HG03039 (cell line): ENCODE measurements around the gene BRD3OS.

Experiments used
- ATAC-seq: cut with Tn5 transposase; IDR thresholded peaks from one replicate; pipeline ENCODE4 v1.9.1; 2021; ENCODE audit warnings: mild to moderate bottlenecking, moderate library complexity; ENCODE audit not compliant: unreplicated experiment

Gene BRD3OS

GRCh38 chr9:134032456-134033222, 7.4 kb downstream of the BRD3OS start:
- no peak for ATAC-seq

DNA sequence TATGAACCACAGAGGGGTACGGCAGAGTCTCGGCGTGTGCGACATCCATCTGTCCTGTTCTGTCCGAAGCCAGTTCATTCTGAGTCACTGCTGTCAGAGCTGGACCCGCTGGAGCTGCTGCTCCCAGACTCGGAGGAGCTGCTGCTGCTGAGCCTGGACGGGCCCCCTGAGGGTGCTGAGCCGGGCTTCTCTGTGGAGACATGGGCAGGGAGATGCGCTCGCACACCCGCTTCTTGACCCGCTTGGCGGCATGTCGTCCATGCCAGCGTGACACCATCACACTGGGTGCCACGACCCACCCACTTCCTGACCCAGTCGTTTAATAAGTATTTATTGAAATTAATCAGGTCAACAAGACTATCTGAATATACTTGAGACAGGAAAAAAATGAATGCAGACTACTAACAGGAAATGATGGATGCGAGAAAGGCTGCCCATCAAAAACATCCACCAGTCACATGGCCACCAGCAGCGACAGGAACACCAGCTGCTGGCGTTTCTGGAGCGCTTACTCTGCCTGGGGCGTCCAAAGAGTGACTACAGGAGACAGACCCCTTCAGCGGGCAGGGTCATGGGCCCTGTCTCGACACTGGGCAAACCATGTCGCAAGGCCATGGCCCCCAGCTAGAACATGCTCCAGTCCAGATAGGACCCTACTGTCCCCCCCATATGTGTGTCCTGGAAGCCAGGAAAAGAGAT, 8.4 kb downstream of the BRD3OS start:
- no peak for ATAC-seq

DNA sequence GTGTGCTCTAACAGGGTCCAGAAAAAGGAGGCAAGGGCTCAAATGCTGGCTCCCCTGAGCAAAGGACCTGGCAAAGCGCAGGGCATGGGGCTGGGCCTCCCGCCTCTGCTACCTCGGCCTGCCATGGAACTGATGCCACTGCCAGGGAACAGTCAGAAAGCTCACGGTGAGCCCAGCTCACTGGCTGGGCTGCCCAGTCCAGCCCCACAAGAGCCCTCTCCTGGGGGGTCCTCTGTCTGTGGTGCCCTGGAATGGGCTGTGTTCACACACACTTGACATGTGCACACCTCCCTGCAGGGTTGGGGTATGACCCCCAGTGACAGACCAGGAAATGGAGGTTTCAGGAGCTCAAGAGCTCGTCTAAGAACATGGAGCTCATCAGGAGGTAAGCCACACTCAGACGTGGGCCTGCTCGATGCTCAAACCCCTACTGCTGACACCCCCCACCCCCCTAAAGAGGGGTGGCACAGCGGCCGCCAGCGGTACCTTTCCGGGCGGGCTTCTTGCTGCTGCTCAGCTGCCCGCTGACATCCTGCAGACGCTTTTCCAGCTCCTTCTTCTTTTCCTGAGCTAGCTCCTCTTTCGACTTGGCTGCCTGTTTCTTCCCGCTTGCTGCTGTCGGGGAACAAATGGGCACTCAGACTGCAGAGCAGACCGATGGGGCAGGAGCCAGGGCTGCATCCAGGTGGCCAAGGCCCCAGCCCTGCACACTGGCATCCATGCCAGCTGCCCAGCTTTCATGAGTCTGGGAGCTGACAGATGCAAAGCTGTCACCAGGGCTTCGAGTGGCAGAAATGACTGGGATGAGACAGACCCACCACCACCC, 9.1 kb downstream of the BRD3OS start:
- ATAC-seq: no peak

DNA sequence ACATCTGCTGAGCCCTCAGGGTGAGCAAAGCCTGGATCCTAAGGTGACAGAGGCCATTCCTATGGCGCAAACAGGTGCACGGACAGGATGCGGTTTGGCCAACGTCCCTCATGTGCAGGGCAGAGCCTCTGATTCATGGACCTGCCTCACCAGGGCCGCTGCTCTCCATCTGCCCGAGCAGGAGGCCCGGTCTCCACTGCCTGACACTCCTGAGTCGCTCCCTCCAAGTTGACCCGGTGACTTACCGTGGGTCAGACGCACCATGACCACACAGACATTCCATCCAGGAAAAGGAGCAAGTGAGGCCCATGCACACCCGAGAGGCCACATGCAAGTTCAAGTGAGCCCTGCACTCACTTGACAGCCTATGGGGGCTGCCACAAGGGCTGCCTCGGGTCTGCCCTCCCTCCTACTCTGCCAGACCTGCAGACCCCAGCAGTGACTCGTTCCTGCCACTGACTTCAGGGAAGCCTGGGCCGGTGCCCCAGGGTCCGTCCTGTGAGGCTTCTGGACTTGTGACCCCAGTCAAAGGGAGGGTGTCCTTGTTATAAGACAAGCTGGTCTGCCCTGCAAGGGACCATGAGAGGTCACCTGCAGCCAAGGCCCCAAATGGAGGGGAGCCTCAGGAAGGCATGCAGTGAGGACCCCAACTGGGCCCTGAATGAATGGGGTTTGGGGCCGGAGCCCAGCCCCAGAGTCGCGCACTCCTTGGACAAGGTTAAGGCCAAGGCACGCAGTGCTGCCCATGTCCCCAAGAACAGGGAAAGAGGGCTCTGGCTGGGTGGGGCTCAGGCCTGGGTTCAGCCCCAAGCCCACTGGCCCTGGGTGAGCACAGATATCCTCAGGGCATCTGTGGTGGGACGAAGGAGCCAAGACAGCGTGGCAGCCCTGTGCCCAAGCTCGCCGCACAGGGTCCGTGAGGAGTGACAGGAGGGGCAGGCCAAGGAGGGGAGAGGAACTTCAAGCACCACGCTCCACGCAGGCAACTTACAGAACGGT, 10.1 kb downstream of the BRD3OS start:
- ATAC-seq: no peak

DNA sequence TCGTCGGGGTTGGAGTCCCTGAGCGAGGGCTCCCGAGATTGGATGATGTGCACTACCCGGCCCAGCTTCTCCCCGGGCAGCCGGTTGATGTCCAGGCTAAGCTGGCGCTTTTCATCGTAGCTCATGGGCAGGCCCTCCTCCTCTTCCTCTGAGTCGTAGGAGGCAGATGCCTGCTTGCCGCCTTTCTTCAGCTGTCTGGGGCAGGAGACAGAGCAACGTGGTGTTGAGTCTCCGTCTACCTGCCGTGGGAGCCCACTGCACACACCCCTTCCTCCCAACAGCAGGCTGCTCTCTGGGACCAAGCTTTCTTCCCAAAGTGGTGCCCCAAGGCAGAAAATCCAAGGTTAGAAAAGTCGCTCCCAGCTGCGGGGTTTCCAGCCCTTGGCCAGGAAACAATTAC, 10.8 kb downstream of the BRD3OS start:
- ATAC-seq: no peak

DNA sequence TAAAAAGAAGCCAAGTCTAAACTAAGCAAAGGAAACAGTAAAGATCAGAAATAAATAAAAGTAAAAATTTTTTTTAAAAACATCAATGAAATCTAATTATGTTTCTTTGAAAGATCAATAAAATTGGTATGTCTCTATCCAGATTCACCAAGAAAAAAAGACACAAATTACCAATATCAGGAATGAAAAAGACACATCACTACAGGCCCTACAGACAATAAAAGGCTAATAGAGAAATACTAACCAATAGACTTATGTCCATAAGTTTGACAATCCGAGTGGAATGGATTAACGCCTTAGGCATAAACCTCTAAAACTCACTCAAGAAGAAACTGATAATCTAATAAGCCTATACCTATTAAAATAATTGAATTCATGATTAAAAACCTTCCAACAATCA, 12.4 kb downstream of the BRD3OS start:
- no peak for ATAC-seq

GRCh38 chr9:134039386-134040175, 14.3 kb downstream of the BRD3OS start:
- no peak for ATAC-seq

GRCh38 chr9:134040176-134040565, 14.9 kb downstream of the BRD3OS start:
- no peak for ATAC-seq

DNA sequence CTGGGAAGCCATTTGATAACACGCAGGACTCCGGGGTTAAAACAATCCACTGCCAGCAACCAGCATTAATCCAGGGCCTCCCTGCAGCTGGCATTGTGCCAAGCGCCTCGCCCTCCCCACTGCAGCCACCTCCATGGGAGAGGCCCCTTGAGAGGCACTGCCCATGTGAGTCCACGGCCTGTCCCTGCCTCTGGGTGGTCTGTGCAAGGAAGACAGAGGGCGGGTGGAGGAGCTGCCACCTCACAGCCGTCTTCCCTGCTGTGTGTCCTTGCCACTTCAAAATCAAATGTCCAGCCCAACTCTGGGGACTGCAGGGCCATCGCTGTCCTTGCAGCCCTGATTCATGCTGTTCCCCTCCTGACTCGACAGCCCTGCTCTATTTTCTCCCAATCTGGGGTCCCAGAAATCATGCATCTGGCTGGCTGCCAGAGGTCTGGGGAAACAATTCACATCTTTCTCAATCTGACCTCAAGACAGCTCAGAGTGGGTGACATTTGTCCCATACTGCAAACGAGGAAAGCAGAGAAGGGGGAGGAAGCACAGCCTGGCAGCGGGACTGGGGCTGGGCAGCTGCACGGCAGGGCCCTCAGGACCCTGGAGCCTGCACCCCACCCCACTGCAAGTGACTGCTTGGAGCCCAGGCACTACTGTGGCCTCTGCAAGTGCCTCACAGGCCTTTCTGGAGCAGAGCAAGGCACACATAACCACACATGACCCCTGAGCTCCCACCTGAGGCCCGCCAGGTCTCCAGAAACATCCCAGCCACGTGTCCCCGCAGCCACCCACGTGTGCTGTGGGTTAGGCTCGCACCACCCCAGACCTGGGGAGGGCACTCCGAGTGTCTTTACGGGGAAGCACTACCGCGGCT, 15.7 kb downstream of the BRD3OS start:
- no peak for ATAC-seq

DNA sequence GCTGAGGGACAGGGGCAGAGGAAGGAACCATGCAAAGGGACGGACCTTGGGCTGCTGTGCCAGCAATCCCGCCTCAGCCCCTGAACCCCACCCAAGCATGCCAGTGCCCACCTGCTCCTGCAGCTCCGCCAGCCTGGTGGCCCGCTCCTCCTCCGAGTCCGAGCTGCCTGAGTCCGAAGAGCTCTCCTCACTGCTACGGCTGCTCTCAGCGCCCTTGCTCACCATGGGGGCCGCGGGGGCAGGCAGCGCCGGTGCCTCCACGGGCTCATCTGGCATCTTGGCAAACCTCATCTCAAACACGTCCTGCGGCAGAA, 16.3 kb downstream of the BRD3OS start:
- ATAC-seq: no peak

GRCh38 chr9:134043531-134043988, 18.3 kb downstream of the BRD3OS start:
- ATAC-seq: no peak

- ATAC-seq: no peak
Observed at GRCh38 chr9:134044944-134045343, 19.7 kb downstream of the BRD3OS start.

GRCh38 chr9:134045841-134046544, 20.7 kb downstream of the BRD3OS start:
- ATAC-seq: no peak

- no peak for ATAC-seq
Observed at GRCh38 chr9:134046894-134047681, 21.8 kb downstream of the BRD3OS start.

- no peak for ATAC-seq
Observed at GRCh38 chr9:134047868-134048581, 22.7 kb downstream of the BRD3OS start.

- ATAC-seq: no peak
Observed at GRCh38 chr9:134048582-134048968, 23.3 kb downstream of the BRD3OS start.

DNA sequence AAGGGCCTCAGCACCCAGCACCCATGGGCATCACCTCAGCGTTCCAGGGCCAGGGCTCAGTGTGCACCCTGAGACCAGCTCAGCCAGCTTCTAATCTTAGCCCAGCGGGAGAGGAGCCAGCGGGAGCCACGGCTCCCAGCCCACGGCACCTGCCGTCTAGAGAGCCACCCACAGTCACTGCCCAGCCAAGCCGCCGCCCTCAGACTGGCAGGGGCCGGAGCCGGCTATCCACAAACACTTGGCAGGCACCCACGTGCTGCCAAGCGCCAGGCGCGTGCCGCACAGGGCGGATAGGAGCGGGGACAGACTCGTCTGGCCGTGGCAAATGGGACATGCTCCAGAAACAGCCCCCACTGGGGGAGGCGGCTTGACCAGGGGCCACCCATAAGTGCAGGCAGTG, 24.0 kb downstream of the BRD3OS start:
- ATAC-seq: no peak
